Measurements from ENCODE around the gene ZNF785.
"Not testable (repeated sequence)": the region's sequence is repeated elsewhere in the genome, so short reads cannot be mapped to it uniquely, and the experiment has no call there.

ZNF785 gene

DNA sequence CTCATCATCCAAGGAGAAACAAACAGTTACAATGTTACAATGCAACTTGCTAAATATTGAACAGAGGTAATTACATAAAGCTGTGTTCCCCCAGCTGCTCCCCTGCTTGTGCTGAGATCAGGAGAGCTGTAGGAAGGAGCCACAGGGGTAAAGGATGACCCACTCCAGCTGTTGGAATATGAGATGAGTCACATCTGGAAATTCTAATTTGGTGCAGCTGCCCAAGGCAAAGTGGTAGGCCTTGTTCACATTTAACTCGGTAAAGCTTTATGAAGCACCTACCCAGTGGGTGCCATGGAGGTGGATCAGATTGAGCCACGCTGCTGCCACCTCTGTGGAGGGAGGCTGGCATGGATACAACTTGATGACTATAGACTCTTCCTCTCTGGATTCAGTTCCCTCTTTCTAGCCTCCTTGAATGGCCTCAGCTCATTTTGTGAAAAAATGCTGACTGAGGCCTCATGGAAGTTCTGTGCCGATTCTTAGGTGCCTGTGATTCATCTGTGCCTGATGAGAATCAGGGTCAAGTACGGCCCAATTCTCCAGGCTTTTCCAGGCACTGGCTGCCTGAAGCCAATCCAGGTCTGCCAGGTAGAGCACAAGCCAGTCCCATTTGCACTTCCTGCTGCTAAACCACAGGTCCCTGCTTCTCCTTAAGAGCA lies 17.2 kb upstream of the ZNF785 start:
- no peak for DNase-seq (ENCODE audit: low spot score)

- no peak for DNase-seq (ENCODE audit: low spot score)
Observed at GRCh38 chr16:30601966-30602365, 16.5 kb upstream of the ZNF785 start.

- DNase-seq (ENCODE audit: low spot score), result no peak
Observed at GRCh38 chr16:30600929-30601328, 15.4 kb upstream of the ZNF785 start.

GRCh38 chr16:30600215-30600614 lies 14.7 kb upstream of the ZNF785 start:
- no peak for DNase-seq (ENCODE audit: low spot score)

DNA sequence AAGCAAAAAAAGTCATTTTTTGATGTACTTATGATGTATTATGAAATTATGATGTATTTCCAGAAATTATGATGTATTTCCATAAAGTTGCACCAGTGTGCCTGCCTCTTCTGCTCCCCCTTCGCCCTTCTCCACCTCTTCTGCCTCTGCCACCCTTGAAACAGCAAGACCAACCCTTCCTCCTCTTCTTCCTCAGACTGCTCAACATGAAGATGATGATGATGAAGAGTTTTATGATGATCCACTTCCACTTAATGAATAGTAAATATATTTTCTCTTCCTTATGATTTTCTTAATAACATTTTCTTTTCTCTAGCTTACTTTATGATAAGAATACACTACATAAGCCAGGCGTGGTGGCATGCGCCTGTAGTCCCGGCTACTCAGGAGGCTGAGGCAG lies 7.4 kb upstream of the ZNF785 start:
- DNase-seq (ENCODE audit: low spot score), result no peak

DNA sequence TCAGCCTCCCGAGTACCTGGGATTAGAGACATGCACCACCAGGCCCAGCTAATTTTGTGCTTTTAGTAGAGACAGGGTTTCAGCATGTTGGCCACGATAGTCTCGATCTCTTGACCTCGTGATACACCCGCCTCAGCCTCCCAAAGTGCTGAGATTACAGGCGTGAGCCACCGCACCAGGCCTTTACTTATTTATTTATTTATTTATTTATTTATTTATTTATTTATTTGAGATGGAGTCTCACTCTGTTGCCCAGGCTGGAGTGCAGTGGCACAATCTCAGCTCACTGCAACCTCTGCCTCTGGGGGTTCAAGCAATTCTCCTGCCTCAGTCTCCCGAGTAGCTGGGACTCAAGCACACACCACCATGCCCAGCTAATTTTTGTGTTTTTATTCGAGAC lies 5.4 kb upstream of the ZNF785 start:
- DNase-seq (ENCODE audit: low spot score), result not testable (repeated sequence)

DNA sequence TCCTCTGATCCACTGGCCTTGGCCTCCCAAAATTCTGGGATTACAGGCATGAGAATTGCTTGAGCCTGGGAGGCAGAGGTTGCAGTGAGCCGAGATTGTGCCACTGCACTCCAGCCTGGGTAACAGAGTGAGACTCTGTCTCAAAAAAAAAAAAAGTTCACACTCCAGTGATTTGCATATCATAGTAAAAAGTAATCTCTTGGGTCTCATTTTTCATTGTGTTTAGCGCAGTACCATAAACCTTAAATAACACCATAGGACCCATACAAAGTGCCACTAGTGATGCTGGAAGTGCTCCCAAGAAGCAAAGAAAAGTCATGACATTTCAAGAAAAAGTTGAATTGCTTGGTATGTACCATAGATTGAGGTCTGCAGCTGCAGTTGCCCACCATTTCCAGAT lies 4.1 kb upstream of the ZNF785 start:
- DNase-seq (ENCODE audit: low spot score), result not testable (repeated sequence)

DNA sequence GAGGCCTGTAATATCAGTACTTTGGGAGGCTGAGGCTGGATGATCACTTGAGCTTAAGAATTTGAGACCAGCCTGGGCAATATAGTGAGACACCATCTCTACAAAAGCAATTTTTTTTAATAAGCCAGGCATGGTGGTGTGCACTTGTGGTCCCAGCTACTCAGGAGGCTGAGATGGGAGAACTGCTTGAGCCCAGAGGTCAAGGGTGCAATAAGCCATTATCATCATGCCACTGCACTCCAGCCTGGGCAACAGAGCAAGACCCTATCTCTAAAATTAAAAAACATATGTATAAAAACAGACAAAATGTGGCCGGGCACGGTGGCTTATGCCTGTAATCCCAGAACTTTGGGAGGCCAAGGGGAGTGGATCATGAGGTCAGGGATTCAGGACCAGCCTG lies 3.2 kb upstream of the ZNF785 start:
- DNase-seq (ENCODE audit: low spot score), result no peak

DNA sequence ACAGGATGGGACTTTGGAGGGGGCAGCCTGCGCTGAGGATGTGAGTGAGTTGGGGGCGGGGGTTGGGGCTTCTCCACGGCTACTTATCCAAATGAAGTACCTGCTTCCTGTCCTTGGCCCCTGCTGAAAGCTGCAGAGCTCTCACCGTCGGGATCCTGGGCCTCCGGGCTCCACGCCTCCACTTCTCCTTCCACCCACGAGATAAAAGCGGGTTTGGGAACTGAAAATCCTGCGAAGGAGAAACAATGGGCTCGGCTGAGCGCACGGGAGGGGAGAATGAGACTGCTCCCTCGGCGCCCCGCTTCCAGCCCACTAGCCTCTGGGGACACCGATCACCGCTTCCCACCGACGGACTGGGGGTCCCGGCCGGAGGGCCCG lies 486 bp downstream of the ZNF785 start:
- DNase-seq (ENCODE audit: low spot score), result no peak

GRCh38 chr16:30582611-30583340 lies 2.7 kb downstream of the ZNF785 start:
- DNase-seq (ENCODE audit: low spot score), result no peak

GRCh38 chr16:30581457-30581856 lies 4.0 kb downstream of the ZNF785 start:
- no peak for DNase-seq (ENCODE audit: low spot score)

- DNase-seq (ENCODE audit: low spot score), result no peak
Observed at GRCh38 chr16:30574678-30575077, 10.8 kb downstream of the ZNF785 start.

DNA sequence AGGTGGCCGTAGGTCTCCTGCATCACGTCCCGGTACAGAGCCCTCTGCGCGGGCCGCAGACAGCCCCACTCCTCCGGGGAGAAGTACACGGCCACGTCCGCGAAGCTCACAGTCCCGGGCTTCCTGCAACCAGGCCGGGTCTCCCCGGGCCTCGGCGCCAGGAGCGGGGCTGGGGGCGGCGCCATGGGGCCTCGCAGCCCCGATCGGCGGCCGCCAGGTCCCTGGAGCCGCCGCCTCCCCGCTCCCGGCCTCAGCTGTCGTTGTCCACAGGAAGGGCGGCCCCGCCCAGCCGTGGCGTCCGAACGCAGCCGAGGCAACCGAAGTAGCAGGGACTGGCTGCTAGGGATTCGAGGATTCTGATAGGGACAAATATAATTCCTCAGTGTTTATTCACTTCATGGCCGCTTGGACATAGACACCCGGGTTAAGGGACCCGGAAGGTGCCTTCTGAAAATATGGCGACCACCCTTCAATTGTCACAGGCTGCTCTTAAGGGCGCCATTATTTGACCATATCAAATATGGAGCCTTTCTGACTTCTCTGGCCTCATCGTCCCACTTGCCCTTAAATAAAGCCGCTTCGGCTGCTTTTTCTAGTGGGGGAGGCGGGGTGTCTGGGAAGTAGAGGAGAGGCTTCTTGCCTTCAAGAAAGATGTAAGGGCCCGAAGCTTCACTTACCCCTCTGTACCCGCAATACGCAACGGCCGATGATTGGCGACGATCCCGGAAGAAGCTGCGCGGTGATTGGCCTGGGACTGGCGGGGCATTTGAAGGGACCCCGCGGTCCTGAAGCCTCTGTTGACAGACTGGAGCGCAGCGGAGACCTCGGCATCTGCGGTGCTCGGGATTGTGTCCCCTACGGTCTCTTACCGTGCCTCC lies 13.8 kb downstream of the ZNF785 start, which contains the start of gene ZNF688:
ZNF688 (minus strand) TSS at position 270 of the 878 bp plus-strand sequence; CDS start at position 185, 85 bp downstream.
- DNase-seq (ENCODE audit: low spot score), result peak; percentile 98

- peak; percentile 43 for DNase-seq (ENCODE audit: low spot score)
Observed at GRCh38 chr16:30570636-30571444, 14.7 kb downstream of the ZNF785 start.

- DNase-seq (ENCODE audit: low spot score), result no peak
Observed at GRCh38 chr16:30569746-30570635, 15.5 kb downstream of the ZNF785 start.

DNA sequence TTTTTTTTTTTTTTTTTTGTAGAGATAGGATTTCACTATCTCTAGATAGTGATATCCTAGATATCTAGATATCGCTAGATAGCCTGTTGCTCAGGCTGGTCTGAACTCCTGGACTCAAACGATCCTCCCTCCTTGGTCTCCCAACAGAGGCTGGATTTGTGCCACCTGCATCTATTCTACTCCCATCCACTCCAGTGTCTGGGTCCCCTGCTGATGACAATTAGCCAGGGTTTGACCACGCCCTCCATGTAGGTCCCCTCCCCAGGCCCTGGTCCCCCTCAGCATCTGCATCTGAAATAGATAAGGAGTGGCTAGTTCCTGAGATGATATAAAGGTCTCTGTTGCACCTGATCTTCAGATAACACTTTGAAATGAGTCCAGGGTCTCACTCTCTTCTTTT lies 16.2 kb downstream of the ZNF785 start:
- no peak for DNase-seq (ENCODE audit: low spot score)

DNA sequence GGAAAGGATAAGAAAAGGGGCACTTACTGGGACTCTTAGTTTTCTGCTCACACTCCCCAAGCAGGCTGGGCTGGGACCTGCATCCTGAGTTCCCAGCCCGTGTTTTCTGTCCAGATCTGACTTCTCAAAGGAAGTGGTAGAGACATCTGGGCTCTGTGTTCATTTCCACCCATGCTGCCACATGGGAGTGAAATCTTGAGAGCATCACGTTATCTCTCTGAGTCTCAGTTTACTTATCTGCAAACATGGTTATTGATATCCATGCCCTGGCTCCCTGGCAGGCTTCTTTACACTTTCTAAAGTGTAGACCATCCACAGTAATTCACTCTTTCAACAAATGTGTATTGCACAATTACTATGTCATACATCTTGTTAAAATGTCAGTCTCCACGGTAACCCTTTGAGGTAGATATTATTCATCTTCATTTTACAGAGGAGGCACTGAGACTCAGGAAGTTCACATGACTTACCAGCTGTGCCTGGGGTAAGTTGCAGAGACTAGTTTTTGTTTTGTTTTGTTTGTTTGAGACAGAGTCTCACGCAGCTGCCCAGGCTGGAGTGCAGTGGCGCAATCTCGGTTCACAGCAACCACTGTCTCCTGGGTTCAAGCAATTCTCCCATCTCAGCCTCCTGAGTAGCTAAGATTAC lies 17.4 kb downstream of the ZNF785 start:
- DNase-seq (ENCODE audit: low spot score), result no peak

DNA sequence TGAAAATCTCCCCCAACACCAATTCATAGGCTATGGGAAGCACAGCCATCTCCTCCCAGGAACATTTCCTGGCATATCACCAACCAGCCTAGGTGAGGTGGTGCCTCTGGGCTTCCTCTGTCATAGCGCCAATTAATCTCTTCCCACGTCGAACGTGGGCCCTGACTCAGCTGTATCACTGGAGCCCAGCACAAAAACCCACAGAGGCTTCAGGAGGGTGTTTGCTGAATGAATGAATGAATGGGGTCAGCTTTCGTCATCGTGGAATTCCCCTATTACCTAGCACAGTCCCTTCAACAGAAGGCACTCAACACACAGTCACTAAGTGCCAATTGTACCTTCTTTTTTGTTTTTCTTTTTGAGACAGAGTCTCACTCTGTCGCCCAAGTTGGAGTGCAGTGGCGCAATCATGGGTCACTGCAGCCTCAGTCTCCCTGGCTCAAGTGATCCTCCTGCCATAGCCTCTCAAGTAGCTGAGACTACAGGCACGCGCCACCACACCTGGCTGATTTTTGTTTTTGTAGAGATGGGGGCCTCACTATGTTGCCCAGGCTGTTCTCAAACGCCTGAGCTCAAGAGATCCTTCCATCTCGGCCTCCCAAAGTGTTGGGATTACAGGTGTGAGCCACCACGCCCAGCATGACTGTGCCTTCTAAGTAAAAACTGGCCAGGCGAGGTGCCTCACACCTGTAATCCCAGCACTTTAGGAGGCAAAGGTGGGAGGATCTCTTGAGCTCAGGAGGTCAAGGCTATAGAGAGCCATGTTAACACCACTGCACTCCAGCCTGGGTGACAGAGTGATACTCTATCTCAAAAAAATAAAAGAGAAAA lies 18.1 kb downstream of the ZNF785 start:
- no peak for DNase-seq (ENCODE audit: low spot score)

GRCh38 chr16:30566531-30566930 lies 19.0 kb downstream of the ZNF785 start:
- DNase-seq (ENCODE audit: low spot score), result no peak
